ENCODE results near the gene EVA1B.

EVA1B gene

DNA sequence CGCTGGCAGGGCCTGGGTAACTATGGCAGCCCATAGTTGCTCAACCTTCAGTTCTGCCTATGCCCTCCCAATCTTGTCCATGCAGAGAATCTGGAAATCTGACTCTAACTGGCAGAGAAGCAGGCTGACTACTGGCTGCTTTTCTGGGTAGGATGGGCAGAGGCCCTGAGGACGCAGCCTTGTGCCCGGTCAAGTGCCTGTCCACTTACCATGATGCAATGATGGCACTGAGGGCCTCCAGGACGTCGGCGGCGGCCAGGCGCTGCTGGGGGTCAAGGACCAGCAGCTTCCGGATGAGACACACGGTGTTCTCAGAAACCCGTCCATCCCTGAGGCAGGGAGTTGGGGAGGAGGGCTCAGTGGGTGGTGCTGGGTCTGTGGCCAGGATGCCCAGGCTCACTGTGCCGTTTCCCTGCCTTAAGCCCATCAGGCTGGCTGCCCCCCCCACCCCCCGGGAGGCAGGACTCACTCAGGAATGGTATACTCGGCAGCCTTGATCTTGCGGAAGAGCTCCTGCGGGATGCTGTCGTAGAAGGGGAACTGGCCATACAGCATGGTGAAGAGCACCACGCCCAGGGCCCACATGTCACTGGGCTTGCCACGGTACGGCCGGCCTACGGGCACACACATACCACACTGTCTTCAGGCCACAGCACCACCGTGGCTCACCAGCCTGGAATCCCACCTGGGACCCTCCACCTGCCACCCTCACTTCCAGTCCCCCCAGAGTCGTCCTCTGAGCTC is 20.4 kb upstream of the EVA1B start:
- no peak overlapping the region for H3K27ac ChIP-seq (ENCODE audit: low read length)
- H3K9ac ChIP-seq (ENCODE audit: low read length): no peak overlapping the region
- H3K4me1 ChIP-seq (ENCODE audit: control insufficient read depth, low read depth, low read length): no peaks in the 10 kb centered on the region
- H3K36me3 ChIP-seq (ENCODE audit: control insufficient read depth, low read depth, low read length): peaks cover 27% of the 10 kb centered on the region
- no peaks in the 10 kb centered on the region for H3K9me3 ChIP-seq (ENCODE audit: control insufficient read depth, low read depth, low read length)
- no peaks in the 10 kb centered on the region for H3K27me3 ChIP-seq (ENCODE audit: control insufficient read depth, insufficient read depth, low read length)
- H3K4me3 ChIP-seq (ENCODE audit: low read length): no peak overlapping the region

DNA sequence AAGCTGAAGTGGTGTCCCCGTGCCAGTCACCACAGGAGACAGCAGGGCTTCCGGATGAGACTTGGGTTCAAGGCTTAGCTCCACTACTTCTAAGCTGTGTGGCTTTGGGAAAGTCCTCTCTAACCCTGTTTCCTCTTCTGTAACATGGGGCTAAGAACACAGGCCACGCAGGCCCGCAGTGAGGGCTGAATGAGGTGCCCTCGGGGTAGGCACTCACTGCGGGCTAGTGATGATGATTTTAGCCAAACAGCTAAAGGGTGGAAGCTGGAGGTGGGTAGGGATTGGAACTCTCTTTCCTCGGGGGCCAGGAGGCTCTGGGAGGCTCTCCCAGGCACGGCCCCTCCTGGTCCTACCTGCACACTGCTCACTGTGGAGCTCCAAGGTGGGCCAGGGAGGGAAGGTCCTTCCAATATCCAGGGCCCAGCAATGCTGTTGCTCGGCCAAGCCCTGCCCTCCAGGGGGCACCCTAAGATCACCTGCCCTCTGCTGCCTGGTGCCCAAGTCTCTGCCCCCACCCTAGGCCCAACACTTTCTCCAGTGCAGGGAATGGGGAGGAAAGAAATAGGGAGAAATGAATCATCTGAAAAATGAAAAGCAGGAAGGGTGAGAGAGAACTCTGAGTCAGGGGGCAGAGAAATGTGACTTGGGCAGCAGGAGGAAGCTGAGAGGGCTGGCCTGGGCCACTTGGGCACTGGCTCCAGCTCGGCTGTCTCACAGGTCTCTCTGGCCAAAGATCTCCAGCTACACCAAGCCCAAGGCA is 19.2 kb upstream of the EVA1B start:
- no peak overlapping the region for H3K27ac ChIP-seq (ENCODE audit: low read length)
- no peaks in the 10 kb centered on the region for H3K4me1 ChIP-seq (ENCODE audit: control insufficient read depth, low read depth, low read length)
- no peak overlapping the region for H3K4me3 ChIP-seq (ENCODE audit: low read length)
- no peak overlapping the region for H3K9ac ChIP-seq (ENCODE audit: low read length)
- H3K9me3 ChIP-seq (ENCODE audit: control insufficient read depth, low read depth, low read length): no peaks in the 10 kb centered on the region
- no peaks in the 10 kb centered on the region for H3K27me3 ChIP-seq (ENCODE audit: control insufficient read depth, insufficient read depth, low read length)
- peaks cover 17% of the 10 kb centered on the region for H3K36me3 ChIP-seq (ENCODE audit: control insufficient read depth, low read depth, low read length)

GRCh38 chr1:36341626-36342320 is 18.3 kb upstream of the EVA1B start:
- Histone ChIP-seq H3K4me1 (ENCODE audit: control insufficient read depth, low read depth, low read length) (no peaks in the 10 kb centered on the region), H3K36me3 (ENCODE audit: control insufficient read depth, low read depth, low read length) (peaks cover 13% of the 10 kb centered on the region), H3K27ac (ENCODE audit: low read length) (no peak overlapping the region)

GRCh38 chr1:36339615-36340014 is 16.2 kb upstream of the EVA1B start:
- no peaks in the 10 kb centered on the region for H3K9me3 ChIP-seq (ENCODE audit: control insufficient read depth, low read depth, low read length)
- H3K36me3 ChIP-seq (ENCODE audit: control insufficient read depth, low read depth, low read length): peaks cover 13% of the 10 kb centered on the region
- H3K4me3 ChIP-seq (ENCODE audit: low read length): no peak overlapping the region
- H3K4me1 ChIP-seq (ENCODE audit: control insufficient read depth, low read depth, low read length): no peaks in the 10 kb centered on the region
- no peaks in the 10 kb centered on the region for H3K27me3 ChIP-seq (ENCODE audit: control insufficient read depth, insufficient read depth, low read length)
- H3K27ac ChIP-seq (ENCODE audit: low read length): no peak overlapping the region
- no peak overlapping the region for H3K9ac ChIP-seq (ENCODE audit: low read length)

More at GRCh38 chr1:36341626-36342320, 18.3 kb upstream of the EVA1B start:
- Histone ChIP-seq H3K4me3 (ENCODE audit: low read length) (no peak overlapping the region), H3K27me3 (ENCODE audit: control insufficient read depth, insufficient read depth, low read length) (no peaks in the 10 kb centered on the region), H3K9ac (ENCODE audit: low read length) (no peak overlapping the region), H3K9me3 (ENCODE audit: control insufficient read depth, low read depth, low read length) (no peaks in the 10 kb centered on the region)

DNA sequence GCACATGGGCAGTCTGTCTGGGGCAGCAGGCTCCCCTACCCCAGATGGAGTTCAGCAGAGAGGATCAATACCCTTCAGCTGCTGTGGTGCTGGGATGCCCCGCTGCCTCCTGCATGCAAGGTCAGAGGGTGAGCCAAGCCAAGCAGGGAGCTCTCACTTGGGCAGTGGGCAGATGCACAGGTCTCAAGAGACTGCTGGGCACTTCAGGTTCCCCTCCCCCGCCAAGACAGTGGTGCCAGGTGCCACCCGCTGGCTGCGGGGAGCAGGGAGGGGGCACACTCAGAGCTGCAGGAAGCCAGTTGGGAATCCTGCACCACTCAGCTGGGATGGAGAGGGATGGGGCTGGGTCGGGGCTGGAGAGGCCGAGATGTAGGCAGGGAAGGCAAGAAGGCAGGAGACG is 15.8 kb upstream of the EVA1B start:
- no peaks in the 10 kb centered on the region for H3K4me1 ChIP-seq (ENCODE audit: control insufficient read depth, low read depth, low read length)
- H3K4me3 ChIP-seq (ENCODE audit: low read length): no peak overlapping the region
- H3K9me3 ChIP-seq (ENCODE audit: control insufficient read depth, low read depth, low read length): no peaks in the 10 kb centered on the region
- no peak overlapping the region for H3K27ac ChIP-seq (ENCODE audit: low read length)
- no peak overlapping the region for H3K9ac ChIP-seq (ENCODE audit: low read length)
- H3K36me3 ChIP-seq (ENCODE audit: control insufficient read depth, low read depth, low read length): peaks cover 13% of the 10 kb centered on the region
- no peaks in the 10 kb centered on the region for H3K27me3 ChIP-seq (ENCODE audit: control insufficient read depth, insufficient read depth, low read length)

DNA sequence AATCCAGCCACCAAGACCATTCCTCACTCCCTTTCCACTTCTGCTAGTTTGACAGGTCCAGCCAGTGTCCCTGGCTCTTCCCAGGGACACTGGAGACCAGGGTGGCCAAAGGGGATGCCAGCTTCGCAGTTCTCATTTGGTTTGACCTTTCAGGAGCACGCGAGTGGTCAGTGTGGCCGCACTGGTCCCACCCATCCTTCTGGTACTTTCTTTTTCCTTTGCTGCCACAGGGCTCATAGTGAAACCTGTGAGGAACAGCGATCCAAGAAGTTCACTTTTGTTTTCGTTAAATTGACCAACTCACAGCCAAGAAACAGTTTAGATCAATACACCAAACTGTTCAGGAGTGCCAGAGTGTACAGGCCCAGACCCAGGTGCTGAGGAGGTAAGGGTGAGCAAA is 14.4 kb upstream of the EVA1B start:
- Histone ChIP-seq H3K9me3 (ENCODE audit: control insufficient read depth, low read depth, low read length) (no peaks in the 10 kb centered on the region), H3K9ac (ENCODE audit: low read length) (no peak overlapping the region), H3K27me3 (ENCODE audit: control insufficient read depth, insufficient read depth, low read length) (no peaks in the 10 kb centered on the region), H3K36me3 (ENCODE audit: control insufficient read depth, low read depth, low read length) (peaks cover 5% of the 10 kb centered on the region), H3K4me1 (ENCODE audit: control insufficient read depth, low read depth, low read length) (no peaks in the 10 kb centered on the region), H3K4me3 (ENCODE audit: low read length) (no peak overlapping the region), H3K27ac (ENCODE audit: low read length) (no peak overlapping the region)

DNA sequence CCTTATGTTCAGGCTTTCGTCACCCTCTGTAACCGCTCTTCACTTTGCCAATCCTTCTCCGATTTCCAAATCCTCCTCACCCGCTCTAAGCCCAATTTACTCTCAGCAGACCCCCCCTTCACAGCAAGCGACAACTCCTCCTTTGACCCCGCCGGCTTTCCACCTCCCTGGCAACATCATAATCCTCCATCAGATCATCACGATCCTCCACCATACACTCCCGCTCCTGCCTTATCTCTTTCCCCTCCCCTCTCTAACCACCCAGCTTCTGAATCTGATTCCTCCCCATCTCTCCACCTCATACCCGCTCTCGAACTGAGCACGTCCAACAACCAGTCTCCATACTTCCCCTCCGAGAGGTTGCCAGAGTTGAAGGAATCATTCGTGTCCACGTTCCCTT is 7.5 kb upstream of the EVA1B start:
- peaks cover 3% of the 10 kb centered on the region for H3K27me3 ChIP-seq (ENCODE audit: control insufficient read depth, insufficient read depth, low read length)
- H3K36me3 ChIP-seq (ENCODE audit: control insufficient read depth, low read depth, low read length): no peaks in the 10 kb centered on the region
- H3K4me1 ChIP-seq (ENCODE audit: control insufficient read depth, low read depth, low read length): no peaks in the 10 kb centered on the region
- H3K4me3 ChIP-seq (ENCODE audit: low read length): no peak overlapping the region
- H3K9ac ChIP-seq (ENCODE audit: low read length): no peak overlapping the region
- H3K9me3 ChIP-seq (ENCODE audit: control insufficient read depth, low read depth, low read length): no peaks in the 10 kb centered on the region
- no peak overlapping the region for H3K27ac ChIP-seq (ENCODE audit: low read length)

DNA sequence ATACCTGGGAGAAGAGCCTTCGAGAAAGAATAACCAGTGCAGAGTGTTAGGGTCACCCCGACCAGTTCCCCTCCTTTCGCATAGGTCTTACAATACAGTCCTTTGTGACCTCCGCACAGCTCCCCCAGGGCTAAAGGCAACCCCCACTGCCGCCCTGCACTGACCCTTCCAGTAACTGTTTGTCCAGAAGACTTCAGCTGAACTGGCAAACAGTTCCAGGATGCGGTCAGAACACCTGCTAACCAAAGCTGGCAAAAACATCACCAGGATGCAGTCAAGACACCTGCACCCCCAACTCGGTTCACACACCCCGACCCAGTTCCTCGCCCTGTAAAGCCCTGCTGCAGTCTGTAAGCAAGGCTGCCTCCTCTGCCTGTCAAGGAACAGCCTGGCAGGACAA is 6.4 kb upstream of the EVA1B start:
- Histone ChIP-seq H3K27me3 (ENCODE audit: control insufficient read depth, insufficient read depth, low read length) (peaks cover 13% of the 10 kb centered on the region), H3K9me3 (ENCODE audit: control insufficient read depth, low read depth, low read length) (no peaks in the 10 kb centered on the region), H3K4me1 (ENCODE audit: control insufficient read depth, low read depth, low read length) (no peaks in the 10 kb centered on the region), H3K9ac (ENCODE audit: low read length) (no peak overlapping the region), H3K27ac (ENCODE audit: low read length) (no peak overlapping the region), H3K4me3 (ENCODE audit: low read length) (no peak overlapping the region), H3K36me3 (ENCODE audit: control insufficient read depth, low read depth, low read length) (no peaks in the 10 kb centered on the region)

- H3K9me3 ChIP-seq (ENCODE audit: control insufficient read depth, low read depth, low read length): no peaks in the 10 kb centered on the region
- peaks cover 24% of the 10 kb centered on the region for H3K27me3 ChIP-seq (ENCODE audit: control insufficient read depth, insufficient read depth, low read length)
- no peak overlapping the region for H3K9ac ChIP-seq (ENCODE audit: low read length)
- no peak overlapping the region for H3K27ac ChIP-seq (ENCODE audit: low read length)
- H3K4me1 ChIP-seq (ENCODE audit: control insufficient read depth, low read depth, low read length): no peaks in the 10 kb centered on the region
- no peak overlapping the region for H3K4me3 ChIP-seq (ENCODE audit: low read length)
- no peaks in the 10 kb centered on the region for H3K36me3 ChIP-seq (ENCODE audit: control insufficient read depth, low read depth, low read length)
These were observed 5.3 kb upstream of the EVA1B start for GRCh38 chr1:36328713-36329112.

DNA sequence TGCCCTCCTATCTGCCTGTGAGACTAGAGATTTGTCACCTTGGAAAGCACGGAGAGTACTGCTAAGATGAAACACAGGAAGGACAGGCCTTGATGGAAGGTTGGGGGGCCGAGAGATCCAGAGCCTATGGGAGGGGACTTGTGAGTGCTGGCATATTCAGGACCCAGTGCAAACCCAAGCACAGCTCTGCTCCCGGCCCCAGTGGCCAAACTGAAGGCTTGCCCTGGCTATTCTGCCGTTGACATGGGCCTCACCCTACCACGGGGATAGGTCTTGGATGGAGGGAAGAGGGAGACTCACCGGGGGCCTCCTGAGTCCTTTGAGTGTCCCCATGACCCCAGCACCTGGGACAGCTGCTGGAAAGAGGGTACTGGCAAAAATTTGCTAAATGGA is 4.6 kb upstream of the EVA1B start:
- no peaks in the 10 kb centered on the region for H3K9me3 ChIP-seq (ENCODE audit: control insufficient read depth, low read depth, low read length)
- no peaks in the 10 kb centered on the region for H3K4me1 ChIP-seq (ENCODE audit: control insufficient read depth, low read depth, low read length)
- no peak overlapping the region for H3K9ac ChIP-seq (ENCODE audit: low read length)
- no peak overlapping the region for H3K4me3 ChIP-seq (ENCODE audit: low read length)
- peaks cover 28% of the 10 kb centered on the region for H3K27me3 ChIP-seq (ENCODE audit: control insufficient read depth, insufficient read depth, low read length)
- H3K36me3 ChIP-seq (ENCODE audit: control insufficient read depth, low read depth, low read length): no peaks in the 10 kb centered on the region
- no peak overlapping the region for H3K27ac ChIP-seq (ENCODE audit: low read length)

GRCh38 chr1:36327421-36328087 is 4.1 kb upstream of the EVA1B start:
- Histone ChIP-seq H3K4me1 (ENCODE audit: control insufficient read depth, low read depth, low read length) (no peaks in the 10 kb centered on the region), H3K9ac (ENCODE audit: low read length) (no peak overlapping the region), H3K9me3 (ENCODE audit: control insufficient read depth, low read depth, low read length) (no peaks in the 10 kb centered on the region), H3K4me3 (ENCODE audit: low read length) (no peak overlapping the region), H3K27me3 (ENCODE audit: control insufficient read depth, insufficient read depth, low read length) (peaks cover 33% of the 10 kb centered on the region), H3K36me3 (ENCODE audit: control insufficient read depth, low read depth, low read length) (no peaks in the 10 kb centered on the region), H3K27ac (ENCODE audit: low read length) (no peak overlapping the region)
